Stimulated activated CD8-positive, alpha-beta memory T cell treated with anti-CD3 and anti-CD28 coated beads, Interleukin-15, amount 100 ng/mL, for 4 hours (primary cell): ENCODE measurements around the gene GPSM3.
"Not testable (repeated sequence)": the region's sequence is repeated elsewhere in the genome, so short reads cannot be mapped to it uniquely, and the experiment has no call there.

Source experiments
- DNase-seq, 2 donors: peaks; one replicate each; pipeline ENCODE4 v3.0.0-alpha.2; 2020; ENCODE audit warnings: low read depth in 2 of 2

GPSM3 gene

GRCh38 chr6:32187725-32188380 lies 4.6 kb downstream of the GPSM3 start:
- DNase-seq = not testable (repeated sequence)

- DNase-seq = no peak
These were observed 5.3 kb downstream of the GPSM3 start for GRCh38 chr6:32187009-32187709.

- not testable (repeated sequence) for DNase-seq
These were observed 6.1 kb downstream of the GPSM3 start for GRCh38 chr6:32186151-32186840.

GRCh38 chr6:32185681-32186131 lies 6.7 kb downstream of the GPSM3 start:
- not testable (repeated sequence) for DNase-seq

GRCh38 chr6:32184084-32184640 lies 8.3 kb downstream of the GPSM3 start, which contains the start of gene AGER:
AGER (minus strand) TSS chr6:32184253; CDS start chr6:32184222, 31 bp downstream.
- no peak for DNase-seq

GRCh38 chr6:32183483-32184083 lies 8.9 kb downstream of the GPSM3 start:
- no peak for DNase-seq

GRCh38 chr6:32183030-32183429 lies 9.4 kb downstream of the GPSM3 start:
- DNase-seq = no peak

GRCh38 chr6:32182555-32182981 lies 9.9 kb downstream of the GPSM3 start:
- no peak for DNase-seq

- DNase-seq = no peak
These were observed 10.4 kb downstream of the GPSM3 start for GRCh38 chr6:32181915-32182529.

GRCh38 chr6:32181148-32181702 lies 11.2 kb downstream of the GPSM3 start:
- no peak for DNase-seq

GRCh38 chr6:32179766-32180405 lies 12.6 kb downstream of the GPSM3 start:
- DNase-seq = no peak

GRCh38 chr6:32178547-32179440 lies 13.6 kb downstream of the GPSM3 start:
- DNase-seq = no peak

- DNase-seq = peak; percentile 78 to 91
These were observed 14.5 kb downstream of the GPSM3 start, which contains the start of gene RNF5 for GRCh38 chr6:32177788-32178546. RNF5 (plus strand) TSS chr6:32178405; CDS start chr6:32178512, 107 bp downstream.

- DNase-seq = no peak
These were observed 15.2 kb downstream of the GPSM3 start for GRCh38 chr6:32177183-32177787.

- DNase-seq = no peak
These were observed 15.8 kb downstream of the GPSM3 start for GRCh38 chr6:32176476-32177182.

GRCh38 chr6:32175711-32176475 lies 16.6 kb downstream of the GPSM3 start, which contains the start of gene AGPAT1:
AGPAT1 (minus strand) TSS chr6:32176084; CDS start chr6:32171496, 4,588 bp downstream.
- DNase-seq = peak; percentile 94 to 96

GRCh38 chr6:32175322-32175710 lies 17.1 kb downstream of the GPSM3 start:
- no peak for DNase-seq
